HepG2 (cell line): ENCODE data around the gene CAPN10. TPM values are rescaled to one million over a fixed set of nuclear protein-coding genes. Genes with fewer than 3 reads are reported as not detected.

ENCODE experiments used
- AGO2 ChIP-seq: fragments of 200-400 bp; formaldehyde crosslinking; optimal IDR thresholded peaks from 2 replicates; pipeline ENCODE3; 2017; ENCODE audit warnings: mild to moderate bottlenecking, low read depth, low read length, moderate library complexity
- CBFB ChIP-seq: sonication (generic); formaldehyde crosslinking; IDR thresholded peaks from 2 replicates; pipeline ENCODE4 v1.4.0; 2020; ENCODE audit warnings: missing genetic modification reagents
- CENPX ChIP-seq: sonication (generic); formaldehyde crosslinking; IDR thresholded peaks from 2 replicates; pipeline ENCODE4 v1.9.0; 2021; ENCODE audit warnings: mild to moderate bottlenecking, missing genetic modification reagents, moderate library complexity
- KLF13 ChIP-seq: sonication (generic); formaldehyde crosslinking; IDR thresholded peaks from 2 replicates; pipeline ENCODE4 v1.4.0; 2020; ENCODE audit warnings: mild to moderate bottlenecking, missing genetic modification reagents
- LBX2 ChIP-seq: sonication (generic); formaldehyde crosslinking; IDR thresholded peaks from 2 replicates; pipeline ENCODE4 v1.5.0; 2020; ENCODE audit warnings: missing genetic modification reagents, mild to moderate bottlenecking, borderline replicate concordance
- POLR2A ChIP-seq, 2 experiments: IDR thresholded peaks; 2 replicates each; pipeline ENCODE4 v1.6.1; 2011; ENCODE audit warnings: low read depth in 2 of 2, low read length in 2 of 2, mild to moderate bottlenecking in 1 of 2, moderate library complexity in 1 of 2; ENCODE audit not compliant: insufficient read depth in 1 of 2
- RBM39 ChIP-seq: fragments of 200-400 bp; formaldehyde crosslinking; IDR thresholded peaks from one replicate; pipeline ENCODE4 v1.6.1; 2018; ENCODE audit warnings: antibody characterized with exemption, mild to moderate bottlenecking, low read depth, low read length; ENCODE audit not compliant: poor library complexity, severe bottlenecking
- SIX4 ChIP-seq: sonication (generic); formaldehyde crosslinking; IDR thresholded peaks from 2 replicates; pipeline ENCODE4 v1.4.0; 2020; ENCODE audit warnings: missing genetic modification reagents
- SMC3 ChIP-seq: IDR thresholded peaks from 2 replicates; pipeline ENCODE4 v1.6.1; 2011; ENCODE audit warnings: low read length, improper control_type of control experiment
- THAP9 ChIP-seq: sonication (generic); formaldehyde crosslinking; IDR thresholded peaks from 2 replicates; pipeline ENCODE4; 2020; ENCODE audit warnings: missing genetic modification reagents, mild to moderate bottlenecking, borderline replicate concordance
- ZFP36L1 ChIP-seq: sonication (generic); formaldehyde crosslinking; IDR thresholded peaks from 2 replicates; pipeline ENCODE4 v1.8.0; 2022; ENCODE audit warnings: mild to moderate bottlenecking, missing genetic modification reagents, moderate library complexity
- ZNF318 ChIP-seq: sonication (generic); formaldehyde crosslinking; IDR thresholded peaks from 2 replicates; pipeline ENCODE4 v1.4.0; 2020; ENCODE audit warnings: mild to moderate bottlenecking, missing genetic modification reagents
- ZNF350 ChIP-seq: sonication (generic); formaldehyde crosslinking; IDR thresholded peaks from 2 replicates; pipeline ENCODE4 v1.4.0; 2020; ENCODE audit warnings: mild to moderate bottlenecking, low read depth, missing genetic modification reagents, borderline replicate concordance
- ZNF782 ChIP-seq: sonication (generic); formaldehyde crosslinking; IDR thresholded peaks from 2 replicates; pipeline ENCODE4 v1.4.0; 2020; ENCODE audit warnings: missing genetic modification reagents, mild to moderate bottlenecking, borderline replicate concordance
- polyA plus RNA-seq, 8 experiments: library from polyadenylated mRNA; depleted of rRNA in 3 of 8; stranded (reverse) in 7 of 8; unstranded in 1 of 8; fragments of >200 nt; fragmentation: Illumina TruSeq in 4 of 8; extraction: Trizol in 4 of 8; gene quantifications; 2 replicates each; pipeline versions ENCODE4 v1.2.1 to v1.2.3, GENCODE V29; 2011 to 2016; ENCODE audit warnings: low read depth in 4 of 8, missing spikeins in 1 of 8, mixed read lengths in 1 of 8; ENCODE audit not compliant: insufficient read depth in 1 of 8
- total RNA-seq, 5 experiments: library from RNA; depleted of rRNA; stranded (reverse); fragments of >200 nt; fragmentation: Illumina TruSeq; extraction: Trizol; gene quantifications; 2 replicates each; pipeline ENCODE4 v1.2.3, GENCODE V29; 2016; ENCODE audit warnings: low read depth in 1 of 5

Gene CAPN10
- total and polyA plus RNA-seq, 2 of the 13 experiments (the other 11 are each of a cell fraction or from before 2014, with no cell fraction given), result 27.6 to 32.4 TPM

GRCh38 chr2:240579771-240580614, 6.5 kb upstream of the CAPN10 start (continued):
- peak; percentile 29 for TF ChIP-seq RBM39
- peak; percentile 22 for TF ChIP-seq SMC3
- peak; percentile 80 for TF ChIP-seq CBFB (CRISPR knock-in tag)
- TF ChIP-seq LBX2 (CRISPR knock-in tag), result no peak
- no peak for TF ChIP-seq KLF13 (CRISPR knock-in tag)
- peak in 1 of 2 experiments; percentile 48; a peak in 2 of 4 replicates for TF ChIP-seq POLR2A (IDR thresholded peaks at IDR 0.05; ENCODE audit: insufficient read depth in 1 of 2, low read depth in 2 of 2, low read length in 2 of 2)
- TF ChIP-seq AGO2, result peak; percentile 77
- TF ChIP-seq ZFP36L1 (CRISPR knock-in tag), result peak; percentile 91; the same call in 1 of the 2 replicates
- TF ChIP-seq THAP9 (CRISPR knock-in tag), result peak; percentile 55
- TF ChIP-seq ZNF318 (CRISPR knock-in tag), result no peak
- peak; percentile 51; the same call in 1 of the 2 replicates for TF ChIP-seq ZNF350 (CRISPR knock-in tag)
- no peak for TF ChIP-seq ZNF782 (CRISPR knock-in tag)
- TF ChIP-seq CENPX (CRISPR knock-in tag), result no peak
- no peak for TF ChIP-seq SIX4
